ENCODE measurements around the gene LRRC8B. TPM values are rescaled to one million over a fixed set of nuclear protein-coding genes. Genes with fewer than 3 reads are reported as not detected.

The LRRC8B gene
- total RNA-seq, 1 donor: 1.4 TPM

GRCh38 chr1:89640440-89640839 is 115.8 kb downstream of the LRRC8B start:
- Histone ChIP-seq H3K27me3 (ENCODE audit: insufficient read depth, low read length) (no peaks in the 10 kb centered on the region), H3K27ac (ENCODE audit: low read depth, low read length) (no peak overlapping the region), H4K20me1 (ENCODE audit: insufficient read depth, low read length) (no peaks in the 10 kb centered on the region), H3K4me3 (ENCODE audit: insufficient read depth, low read length) (no peak overlapping the region), H2AFZ (ENCODE audit: low read length) (no peak overlapping the region), H3K9me3 (ENCODE audit: low read depth, low read length) (no peaks in the 10 kb centered on the region), H3K36me3 (ENCODE audit: insufficient read depth, low read length) (no peaks in the 10 kb centered on the region), H3K4me1 (ENCODE audit: insufficient read depth, low read length) (peaks cover 15% of the 10 kb centered on the region), H3K4me2 (ENCODE audit: insufficient read depth, low read length) (no peak overlapping the region), H3K79me2 (ENCODE audit: insufficient read depth, low read length) (peaks cover 24% of the 10 kb centered on the region)
- TF ChIP-seq CTCF (IDR thresholded peaks at IDR 0.05; ENCODE audit: extremely low read depth, low read depth, low read length): no peak
- DNase-seq (ENCODE audit: insufficient read length, low spot score, missing footprints): no peak

- Histone ChIP-seq H4K20me1 (ENCODE audit: insufficient read depth, low read length) (no peaks in the 10 kb centered on the region), H3K36me3 (ENCODE audit: insufficient read depth, low read length) (no peaks in the 10 kb centered on the region), H3K9me3 (ENCODE audit: low read depth, low read length) (no peaks in the 10 kb centered on the region), H3K4me1 (ENCODE audit: insufficient read depth, low read length) (peaks cover 2% of the 10 kb centered on the region), H3K4me3 (ENCODE audit: insufficient read depth, low read length) (no peak overlapping the region), H3K27me3 (ENCODE audit: insufficient read depth, low read length) (no peaks in the 10 kb centered on the region), H3K27ac (ENCODE audit: low read depth, low read length) (no peak overlapping the region), H3K79me2 (ENCODE audit: insufficient read depth, low read length) (peaks cover 24% of the 10 kb centered on the region), H2AFZ (ENCODE audit: low read length) (no peak overlapping the region), H3K4me2 (ENCODE audit: insufficient read depth, low read length) (no peak overlapping the region)
- no peak for DNase-seq (ENCODE audit: insufficient read length, low spot score, missing footprints)
- TF ChIP-seq CTCF (IDR thresholded peaks at IDR 0.05; ENCODE audit: extremely low read depth, low read depth, low read length): no peak
These were observed 117.2 kb downstream of the LRRC8B start for GRCh38 chr1:89641781-89642180.

- Histone ChIP-seq H3K27ac (ENCODE audit: low read depth, low read length) (no peak overlapping the region), H3K4me1 (ENCODE audit: insufficient read depth, low read length) (peaks cover 2% of the 10 kb centered on the region), H3K4me3 (ENCODE audit: insufficient read depth, low read length) (no peak overlapping the region), H2AFZ (ENCODE audit: low read length) (no peak overlapping the region), H3K4me2 (ENCODE audit: insufficient read depth, low read length) (no peak overlapping the region), H3K27me3 (ENCODE audit: insufficient read depth, low read length) (no peaks in the 10 kb centered on the region), H4K20me1 (ENCODE audit: insufficient read depth, low read length) (no peaks in the 10 kb centered on the region), H3K36me3 (ENCODE audit: insufficient read depth, low read length) (no peaks in the 10 kb centered on the region), H3K9me3 (ENCODE audit: low read depth, low read length) (no peaks in the 10 kb centered on the region), H3K79me2 (ENCODE audit: insufficient read depth, low read length) (peaks cover 13% of the 10 kb centered on the region)
- no peak for TF ChIP-seq CTCF (IDR thresholded peaks at IDR 0.05; ENCODE audit: extremely low read depth, low read depth, low read length)
- DNase-seq (ENCODE audit: insufficient read length, low spot score, missing footprints): no peak
These were observed 118.9 kb downstream of the LRRC8B start for GRCh38 chr1:89643577-89643976.

- H3K4me2 ChIP-seq (ENCODE audit: insufficient read depth, low read length): no peak overlapping the region
- H3K79me2 ChIP-seq (ENCODE audit: insufficient read depth, low read length): peaks cover 11% of the 10 kb centered on the region
These were observed 119.6 kb downstream of the LRRC8B start for GRCh38 chr1:89644119-89644814.

More at GRCh38 chr1:89644119-89644814, 119.6 kb downstream of the LRRC8B start:
- Histone ChIP-seq H3K4me3 (ENCODE audit: insufficient read depth, low read length) (no peak overlapping the region), H3K36me3 (ENCODE audit: insufficient read depth, low read length) (no peaks in the 10 kb centered on the region), H3K27ac (ENCODE audit: low read depth, low read length) (no peak overlapping the region), H3K27me3 (ENCODE audit: insufficient read depth, low read length) (no peaks in the 10 kb centered on the region), H3K4me1 (ENCODE audit: insufficient read depth, low read length) (peaks cover 2% of the 10 kb centered on the region), H3K9me3 (ENCODE audit: low read depth, low read length) (no peaks in the 10 kb centered on the region), H4K20me1 (ENCODE audit: insufficient read depth, low read length) (no peaks in the 10 kb centered on the region), H2AFZ (ENCODE audit: low read length) (no peak overlapping the region)
- no peak for TF ChIP-seq CTCF (IDR thresholded peaks at IDR 0.05; ENCODE audit: extremely low read depth, low read depth, low read length)
- no peak for DNase-seq (ENCODE audit: insufficient read length, low spot score, missing footprints)
